Sigmoid colon (tissue), 4 donors: ENCODE measurements around the gene TAF10.

Experiments
- EP300 ChIP-seq, 4 donors: sonication (generic); formaldehyde crosslinking; IDR thresholded peaks; one replicate each; pipeline ENCODE4 v1.6.1; 2017; ENCODE audit warnings: antibody characterized with exemption in 4 of 4
- POLR2A ChIP-seq, 2 donors: fragments of 450-650 bp; IDR thresholded peaks; one replicate each; pipeline ENCODE4 v1.6.1; 2016; ENCODE audit warnings: antibody characterized with exemption in 2 of 2, mild to moderate bottlenecking in 2 of 2, moderate library complexity in 2 of 2
- POLR2AphosphoS5 ChIP-seq, 4 donors: sonication (generic); formaldehyde crosslinking; IDR thresholded peaks; one replicate each; pipeline ENCODE4 v1.6.1; 2017; ENCODE audit warnings: antibody characterized with exemption in 4 of 4
- TF ChIP-seq, protein P1 (sequence below), 4 experiments: fragments of 450-650 bp in 3 of 4; fragments of 200-600 bp in 1 of 4; IDR thresholded peaks; one replicate each; pipeline ENCODE4 v1.5.1; 2016 to 2019; ENCODE audit warnings: antibody characterized with exemption in 4 of 4, mild to moderate bottlenecking in 3 of 4, moderate library complexity in 2 of 4

DNA sequence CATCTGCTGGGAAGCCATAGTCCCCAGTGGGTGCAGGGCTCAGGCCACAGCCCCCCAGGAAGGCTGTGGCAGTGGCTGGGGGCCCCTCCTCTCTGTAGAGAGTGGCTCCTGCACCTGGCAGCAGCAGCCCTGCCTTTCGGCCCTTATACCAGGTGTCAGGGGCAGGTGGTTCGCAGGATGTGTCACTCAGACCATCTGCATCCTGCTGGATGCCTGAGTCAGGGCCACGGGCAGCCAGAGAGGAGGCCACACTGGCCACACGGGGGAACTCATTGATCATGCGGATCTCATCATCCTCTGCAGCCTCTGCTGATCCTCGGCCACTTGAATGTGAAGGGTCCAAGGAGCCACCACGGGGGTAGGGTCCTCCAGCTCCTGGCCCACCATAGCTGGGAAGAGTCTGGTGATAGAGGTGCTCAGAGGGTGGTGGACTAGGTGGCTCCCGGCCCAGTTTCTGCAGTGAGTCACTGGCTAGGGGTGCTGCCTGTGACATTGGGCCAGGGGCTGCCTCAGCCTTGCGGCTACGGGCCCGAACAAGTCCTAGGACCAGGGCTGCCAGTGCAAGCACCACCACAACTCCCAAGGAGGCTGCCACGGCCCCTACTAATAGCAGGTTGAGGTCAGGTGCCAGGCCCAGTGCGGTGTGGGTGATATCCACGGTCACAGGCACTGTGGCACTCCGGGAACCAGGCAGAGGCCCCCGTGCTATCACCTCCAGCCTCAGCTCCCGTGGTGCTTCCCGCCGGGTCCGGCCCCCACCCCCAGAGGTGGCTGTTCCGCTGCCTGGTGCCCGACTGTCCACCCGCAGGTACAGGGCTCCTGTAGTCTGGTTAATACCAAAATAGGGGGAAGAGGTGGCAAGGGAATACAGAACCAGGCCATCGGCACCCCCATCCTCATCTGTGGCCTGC is 10.5 kb upstream of the TAF10 start:
- TF ChIP-seq POLR2A (IDR thresholded peaks at IDR 0.05): no peak
- TF ChIP-seq, protein P1, sequence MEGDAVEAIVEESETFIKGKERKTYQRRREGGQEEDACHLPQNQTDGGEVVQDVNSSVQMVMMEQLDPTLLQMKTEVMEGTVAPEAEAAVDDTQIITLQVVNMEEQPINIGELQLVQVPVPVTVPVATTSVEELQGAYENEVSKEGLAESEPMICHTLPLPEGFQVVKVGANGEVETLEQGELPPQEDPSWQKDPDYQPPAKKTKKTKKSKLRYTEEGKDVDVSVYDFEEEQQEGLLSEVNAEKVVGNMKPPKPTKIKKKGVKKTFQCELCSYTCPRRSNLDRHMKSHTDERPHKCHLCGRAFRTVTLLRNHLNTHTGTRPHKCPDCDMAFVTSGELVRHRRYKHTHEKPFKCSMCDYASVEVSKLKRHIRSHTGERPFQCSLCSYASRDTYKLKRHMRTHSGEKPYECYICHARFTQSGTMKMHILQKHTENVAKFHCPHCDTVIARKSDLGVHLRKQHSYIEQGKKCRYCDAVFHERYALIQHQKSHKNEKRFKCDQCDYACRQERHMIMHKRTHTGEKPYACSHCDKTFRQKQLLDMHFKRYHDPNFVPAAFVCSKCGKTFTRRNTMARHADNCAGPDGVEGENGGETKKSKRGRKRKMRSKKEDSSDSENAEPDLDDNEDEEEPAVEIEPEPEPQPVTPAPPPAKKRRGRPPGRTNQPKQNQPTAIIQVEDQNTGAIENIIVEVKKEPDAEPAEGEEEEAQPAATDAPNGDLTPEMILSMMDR (IDR thresholded peaks at IDR 0.05): no peak
- TF ChIP-seq EP300 (IDR thresholded peaks at IDR 0.05): no peak
- TF ChIP-seq POLR2AphosphoS5 (IDR thresholded peaks at IDR 0.05): no peak
